Measurements from ENCODE around the gene SQSTM1.

Gene SQSTM1

GRCh38 chr5:179822444-179822990 lies 1.8 kb downstream of the SQSTM1 start:
- TF ChIP-seq CTCF (conservative IDR thresholded peaks at IDR 0.05; ENCODE audit: low read length) = no peak
- H3K4me3 ChIP-seq (ENCODE audit: low read length) = peak overlapping the region; percentile 84
- no peak for DNase-seq (ENCODE audit: low read depth)

- H3K4me3 ChIP-seq (ENCODE audit: low read length) = 0 out of 2 replicates have a peak overlapping the region, but pooled peaks have one; percentile 7
- no peak for DNase-seq (ENCODE audit: low read depth)
- no peak for TF ChIP-seq CTCF (conservative IDR thresholded peaks at IDR 0.05; ENCODE audit: low read length)
Measured at GRCh38 chr5:179823937-179824744, 3.4 kb downstream of the SQSTM1 start.

- TF ChIP-seq CTCF (conservative IDR thresholded peaks at IDR 0.05; ENCODE audit: low read length) = no peak
- H3K4me3 ChIP-seq (ENCODE audit: low read length) = no peak overlapping the region
Measured at GRCh38 chr5:179824745-179825112, 4.0 kb downstream of the SQSTM1 start.

GRCh38 chr5:179825655-179826182 lies 5.0 kb downstream of the SQSTM1 start:
- DNase-seq (ENCODE audit: low read depth) = no peak
- no peak overlapping the region for H3K4me3 ChIP-seq (ENCODE audit: low read length)
- TF ChIP-seq CTCF (conservative IDR thresholded peaks at IDR 0.05; ENCODE audit: low read length) = no peak; the same call in 1 of the 2 replicates

More at GRCh38 chr5:179824745-179825112, 4.0 kb downstream of the SQSTM1 start:
- DNase-seq (ENCODE audit: low read depth) = no peak

- TF ChIP-seq CTCF (conservative IDR thresholded peaks at IDR 0.05; ENCODE audit: low read length) = no peak
- no peak for DNase-seq (ENCODE audit: low read depth)
- H3K4me3 ChIP-seq (ENCODE audit: low read length) = no peak overlapping the region
Measured at GRCh38 chr5:179827680-179828079, 7.0 kb downstream of the SQSTM1 start.

GRCh38 chr5:179828756-179829421 lies 8.2 kb downstream of the SQSTM1 start:
- H3K4me3 ChIP-seq (ENCODE audit: low read length) = no peak overlapping the region
- no peak for DNase-seq (ENCODE audit: low read depth)
- TF ChIP-seq CTCF (conservative IDR thresholded peaks at IDR 0.05; ENCODE audit: low read length) = no peak
